Esophagus muscularis mucosa (tissue), 4 donors: Measurements from ENCODE around the gene ALG14. TPM values are rescaled to one million over a fixed set of nuclear protein-coding genes. Genes with fewer than 3 reads are reported as not detected.
"Not testable (repeated sequence)": the region's sequence is repeated elsewhere in the genome, so short reads cannot be mapped to it uniquely, and the experiment has no call there.

Source experiments
- DNase-seq: peaks from one replicate; pipeline ENCODE4 v3.0.0-alpha.2; 2017; ENCODE audit errors: extremely low spot score
- H3K27ac ChIP-seq, 4 donors: fragments of 200-600 bp; sonication (generic); replicated peaks in 1 of 4; 1 replicate in 3 of 4; 2 replicates in 1 of 4; pipeline ENCODE4 v1.5.1; 2016 to 2019; ENCODE audit warnings: mild to moderate bottlenecking in 1 of 4
- H3K27me3 ChIP-seq, 4 donors: fragments of 200-600 bp; sonication (generic); one replicate each; pipeline versions ENCODE4 v1.5.1 to v1.6.0; 2016 to 2019
- H3K36me3 ChIP-seq, 4 donors: fragments of 200-600 bp; sonication (generic); one replicate each; pipeline ENCODE4 v1.5.1; 2016 to 2019
- H3K4me1 ChIP-seq, 4 donors: fragments of 200-600 bp; sonication (generic); one replicate each; pipeline ENCODE4 v1.5.1; 2016 to 2019
- H3K4me3 ChIP-seq, 4 donors: fragments of 200-600 bp; sonication (generic); 1 replicate in 2 of 4; 2 replicates in 2 of 4; pipeline ENCODE4 v1.5.1; 2016 to 2019; ENCODE audit warnings: mild to moderate bottlenecking in 4 of 4, moderate library complexity in 1 of 4
- H3K9me3 ChIP-seq, 4 donors: fragments of 200-600 bp; sonication (generic); 1 replicate in 3 of 4; 2 replicates in 1 of 4; pipeline ENCODE4 v1.5.1; 2016 to 2019
- CTCF ChIP-seq, 3 experiments: fragments of 200-600 bp in 2 of 3; fragments of 450-650 bp in 1 of 3; sonication (generic) in 2 of 3; IDR thresholded peaks; one replicate each; pipeline ENCODE4 v1.5.1; 2017 to 2019; ENCODE audit warnings: antibody characterized with exemption in 3 of 3, mild to moderate bottlenecking in 2 of 3, moderate library complexity in 1 of 3
- EP300 ChIP-seq: sonication (generic); formaldehyde crosslinking; IDR thresholded peaks from one replicate; pipeline ENCODE4 v1.6.1; 2017; ENCODE audit warnings: antibody characterized with exemption
- POLR2A ChIP-seq: fragments of 450-650 bp; IDR thresholded peaks from one replicate; pipeline ENCODE4 v1.6.1; 2017; ENCODE audit warnings: antibody characterized with exemption, moderate library complexity, mild to moderate bottlenecking, low read depth
- POLR2AphosphoS5 ChIP-seq, 2 donors: sonication (generic); formaldehyde crosslinking; IDR thresholded peaks; one replicate each; pipeline ENCODE4 v1.6.1; 2017; ENCODE audit warnings: antibody characterized with exemption in 2 of 2
- WGBS: methylation state at CpG from one replicate; pipeline ENCODE4 v1.1.5; 2018; 5-methylcytosine and 5-hydroxymethylcytosine counted together
- intact Hi-C: fragments of 100-400 bp; cut with DNase I; formaldehyde crosslinking; loops from one replicate; pipeline ENCODE4 v1.15.1; 2023
- total RNA-seq, 4 donors: library from RNA; depleted of rRNA; stranded (reverse); fragments of >200 nt; gene quantifications; one replicate each; pipeline versions ENCODE4 v1.1.0 to v1.2.1, GENCODE V29; 2016

The ALG14 gene
- total RNA-seq, 4 donors from 2014 or later: 0.52 to 0.83 (median 0.74) TPM

GRCh38 chr1:95094923-95095322 lies 22.2 kb upstream of the ALG14 start:
- no peak for DNase-seq
- Histone ChIP-seq H3K27ac (no peak overlapping the region), H3K9me3 (no peaks in the 10 kb centered on the region), H3K27me3 (no peaks in the 10 kb centered on the region), H3K36me3 (no peaks in the 10 kb centered on the region), H3K4me1 (no peaks in the 10 kb centered on the region), H3K4me3 (no peak overlapping the region)
- 65% methylated on average over 2 of the region's 2 CpGs for WGBS
- intact Hi-C loops: no loop called here
- no peak for TF ChIP-seq POLR2AphosphoS5 (IDR thresholded peaks at IDR 0.05)
- TF ChIP-seq EP300: no peak
- TF ChIP-seq CTCF (IDR thresholded peaks at IDR 0.05): no peak
- no peak for TF ChIP-seq POLR2A

GRCh38 chr1:95093296-95093695 lies 20.5 kb upstream of the ALG14 start:
- no peaks in the 10 kb centered on the region for H3K27me3 ChIP-seq
- H3K27ac ChIP-seq: no peak overlapping the region
- no peak for DNase-seq
- intact Hi-C loops: no loop called here
- H3K9me3 ChIP-seq: no peaks in the 10 kb centered on the region
- no peak for TF ChIP-seq POLR2A
- TF ChIP-seq EP300: no peak
- TF ChIP-seq POLR2AphosphoS5 (IDR thresholded peaks at IDR 0.05): no peak
- no peak for TF ChIP-seq CTCF (IDR thresholded peaks at IDR 0.05)
- no peaks in the 10 kb centered on the region for H3K4me1 ChIP-seq
- WGBS: 82% methylated on average over 1 of the region's 1 CpG
- no peaks in the 10 kb centered on the region for H3K36me3 ChIP-seq
- no peak overlapping the region for H3K4me3 ChIP-seq

GRCh38 chr1:95092891-95093290 lies 20.1 kb upstream of the ALG14 start:
- H3K27ac ChIP-seq, H3K4me1 ChIP-seq, intact Hi-C loops, H3K36me3 ChIP-seq, H3K4me3 ChIP-seq, H3K27me3 ChIP-seq, H3K9me3 ChIP-seq, DNase-seq: not testable (repeated sequence)

- 98% methylated on average over 9 of the region's 28 CpGs for WGBS
- H3K36me3 ChIP-seq, H3K9me3 ChIP-seq, H3K4me3 ChIP-seq, intact Hi-C loops, DNase-seq, H3K27me3 ChIP-seq, H3K27ac ChIP-seq: not testable (repeated sequence)
- peaks cover 8 to 16% (median 13%) of the 10 kb centered on the region in 4 donors for H3K4me1 ChIP-seq
Observed at GRCh38 chr1:95091290-95091689, 18.5 kb upstream of the ALG14 start.

GRCh38 chr1:95089650-95090287 lies 17.0 kb upstream of the ALG14 start:
- DNase-seq: no peak
- Histone ChIP-seq H3K4me1 (peaks cover 8 to 16% (median 13%) of the 10 kb centered on the region in 4 donors), H3K27ac (no peak overlapping the region), H3K9me3 (no peaks in the 10 kb centered on the region), H3K4me3 (no peak overlapping the region), H3K27me3 (no peaks in the 10 kb centered on the region), H3K36me3 (no peaks in the 10 kb centered on the region)
- intact Hi-C loops: no loop called here
- WGBS: 95% methylated on average over 6 of the region's 6 CpGs
- TF ChIP-seq POLR2A (no peak), POLR2AphosphoS5 (IDR thresholded peaks at IDR 0.05) (no peak), CTCF (IDR thresholded peaks at IDR 0.05) (no peak), EP300 (no peak)

GRCh38 chr1:95088303-95088702 lies 15.6 kb upstream of the ALG14 start:
- TF ChIP-seq POLR2A (no peak), CTCF (IDR thresholded peaks at IDR 0.05) (no peak), POLR2AphosphoS5 (IDR thresholded peaks at IDR 0.05) (no peak), EP300 (no peak)
- Histone ChIP-seq H3K4me3 (no peak overlapping the region), H3K9me3 (no peaks in the 10 kb centered on the region), H3K36me3 (no peaks in the 10 kb centered on the region), H3K27me3 (no peaks in the 10 kb centered on the region), H3K4me1 (peaks cover 8 to 16% (median 13%) of the 10 kb centered on the region in 4 donors), H3K27ac (no peak overlapping the region)
- intact Hi-C loops: no loop called here
- no peak for DNase-seq
- WGBS: 100% methylated on average over 1 of the region's 1 CpG
